Liver (tissue), 9 donors: ENCODE measurements around the gene PTPRD. TPM values are rescaled to one million over a fixed set of nuclear protein-coding genes. Genes with fewer than 3 reads are reported as not detected.

Source experiments
- DNase-seq: peaks from one replicate; pipeline ENCODE4 v3.0.0-alpha.2; 2017; ENCODE audit warnings: low spot score
- H3K27ac ChIP-seq, 2 donors: one replicate each; pipeline ENCODE4 v1.7.0; 2013; ENCODE audit warnings: inconsistent platforms in 2 of 2, low read length in 2 of 2, control low read depth in 1 of 2, low read depth in 1 of 2, mild to moderate bottlenecking in 1 of 2
- H3K27me3 ChIP-seq, 4 donors: one replicate each; pipeline versions ENCODE4 v1.6.1 to v1.7.0; 2013; ENCODE audit warnings: low read length in 3 of 4, inconsistent platforms in 1 of 4, mild to moderate bottlenecking in 1 of 4, moderate library complexity in 1 of 4; ENCODE audit not compliant: control insufficient read depth in 4 of 4, insufficient read depth in 4 of 4
- H3K36me3 ChIP-seq, 4 donors: one replicate each; pipeline versions ENCODE4 v1.6.1 to v1.7.0; 2013; ENCODE audit warnings: low read length in 3 of 4, mild to moderate bottlenecking in 3 of 4, low read depth in 1 of 4, moderate library complexity in 1 of 4; ENCODE audit not compliant: control insufficient read depth in 4 of 4, insufficient read depth in 3 of 4
- H3K4me1 ChIP-seq, 4 donors: one replicate each; pipeline versions ENCODE4 v1.6.1 to v1.7.0; 2013; ENCODE audit warnings: low read length in 3 of 4, mild to moderate bottlenecking in 3 of 4, moderate library complexity in 1 of 4; ENCODE audit not compliant: control insufficient read depth in 4 of 4, insufficient read depth in 4 of 4
- H3K4me3 ChIP-seq, 3 donors: one replicate each; pipeline versions ENCODE4 v1.6.1 to v1.7.0; 2013; ENCODE audit warnings: low read length in 3 of 3, control low read depth in 1 of 3, low read depth in 1 of 3, mild to moderate bottlenecking in 1 of 3
- H3K9ac ChIP-seq, 2 donors: one replicate each; pipeline ENCODE4 v1.7.0; 2013; ENCODE audit warnings: low read length in 2 of 2, mild to moderate bottlenecking in 2 of 2, moderate library complexity in 2 of 2, control low read depth in 1 of 2, low read depth in 1 of 2
- H3K9me3 ChIP-seq, 4 donors: one replicate each; pipeline versions ENCODE4 v1.6.1 to v1.7.0; 2013; ENCODE audit warnings: low read length in 3 of 4; ENCODE audit not compliant: control insufficient read depth in 4 of 4
- CTCF ChIP-seq: fragments of 150-350 bp; IDR thresholded peaks from 2 replicates; pipeline ENCODE4 v1.5.1; 2017; ENCODE audit warnings: improper control_type of control experiment, low read depth, low read length; ENCODE audit not compliant: missing input control
- EGR1 ChIP-seq, 2 donors: IDR thresholded peaks; 2 replicates each; pipeline ENCODE4 v1.6.1; 2016 to 2018; ENCODE audit warnings: antibody characterized with exemption in 2 of 2, low read depth in 2 of 2
- FOXA1 ChIP-seq: IDR thresholded peaks from 2 replicates; pipeline ENCODE4 v1.6.1; 2016; ENCODE audit warnings: antibody characterized with exemption
- FOXA2 ChIP-seq: IDR thresholded peaks from 2 replicates; pipeline ENCODE4 v1.6.1; 2016; ENCODE audit warnings: antibody characterized with exemption
- GABPA ChIP-seq, 2 donors: IDR thresholded peaks in 1 of 2; conservative IDR thresholded peaks in 1 of 2; 2 replicates each; pipeline ENCODE4 v1.6.1; 2016; ENCODE audit warnings: antibody characterized with exemption in 2 of 2, mild to moderate bottlenecking in 1 of 2, moderate library complexity in 1 of 2
- HNF4A ChIP-seq, 2 donors: conservative IDR thresholded peaks; 2 replicates each; pipeline ENCODE4 v1.6.1; 2016; ENCODE audit warnings: antibody characterized with exemption in 2 of 2, mild to moderate bottlenecking in 2 of 2
- HNF4G ChIP-seq: IDR thresholded peaks from 2 replicates; pipeline ENCODE4 v1.6.1; 2016; ENCODE audit warnings: antibody characterized with exemption
- JUND ChIP-seq, 2 donors: IDR thresholded peaks; 2 replicates each; pipeline ENCODE4 v1.6.1; 2016; ENCODE audit warnings: antibody characterized with exemption in 2 of 2
- MAX ChIP-seq: IDR thresholded peaks from 2 replicates; pipeline ENCODE4 v1.6.1; 2016; ENCODE audit warnings: antibody characterized with exemption
- NR2F2 ChIP-seq: IDR thresholded peaks from 2 replicates; pipeline ENCODE4 v1.6.1; 2016; ENCODE audit warnings: antibody characterized with exemption
- RAD21 ChIP-seq, 2 donors: IDR thresholded peaks; 2 replicates each; pipeline ENCODE4 v1.6.1; 2016; ENCODE audit warnings: antibody characterized with exemption in 2 of 2, mild to moderate bottlenecking in 2 of 2
- REST ChIP-seq: IDR thresholded peaks from 2 replicates; pipeline ENCODE4 v1.6.1; 2016; ENCODE audit warnings: antibody characterized with exemption, mild to moderate bottlenecking
- RXRA ChIP-seq, 2 donors: IDR thresholded peaks; 2 replicates each; pipeline ENCODE4 v1.6.1; 2017 to 2018; ENCODE audit warnings: antibody characterized with exemption in 2 of 2, mild to moderate bottlenecking in 1 of 2
- SP1 ChIP-seq: IDR thresholded peaks from 2 replicates; pipeline ENCODE4 v1.6.1; 2018; ENCODE audit warnings: antibody characterized with exemption, mild to moderate bottlenecking
- TAF1 ChIP-seq: conservative IDR thresholded peaks from 2 replicates; pipeline ENCODE4 v1.6.1; 2016; ENCODE audit warnings: antibody characterized with exemption, mild to moderate bottlenecking
- YY1 ChIP-seq: IDR thresholded peaks from 2 replicates; pipeline ENCODE4 v1.6.1; 2016; ENCODE audit warnings: antibody characterized with exemption, mild to moderate bottlenecking
- ZBTB33 ChIP-seq: IDR thresholded peaks from 2 replicates; pipeline ENCODE4 v1.6.1; 2016; ENCODE audit warnings: antibody characterized with exemption
- WGBS: extraction: QIAGEN DNeasy Blood & Tissue Kit; methylation state at CpG from one replicate; pipeline ENCODE4 v1.1.7; 2013; 5-methylcytosine and 5-hydroxymethylcytosine counted together
- polyA plus RNA-seq, 2 donors: library from polyadenylated mRNA; stranded (reverse) in 1 of 2; unstranded in 1 of 2; fragments of 200-250 nt in 1 of 2; fragments of >200 nt in 1 of 2; fragmentation: Nextera tagmentation in 1 of 2; extraction: Ambion mirVana in 1 of 2; gene quantifications; one replicate each; pipeline versions ENCODE4 v1.2.1 to v1.2.3, GENCODE V29; 2013 to 2015
- total RNA-seq, 2 donors: library from RNA; depleted of rRNA; stranded (reverse); fragments of >200 nt; gene quantifications; one replicate each; pipeline ENCODE4 v1.2.3, GENCODE V29; 2014
- TF ChIP-seq, protein P1 (sequence below): IDR thresholded peaks from 2 replicates; pipeline ENCODE4 v1.6.1; 2016; ENCODE audit warnings: antibody characterized with exemption
- donor health status: healthy.
- donor health status: healthy.
- donor health status: healthy.
- donor health status: healthy.
- donor health status: healthy.

Gene PTPRD
- total and polyA plus RNA-seq, 4 donors = 0.78 to 34.2 (median 4.7) TPM

DNA sequence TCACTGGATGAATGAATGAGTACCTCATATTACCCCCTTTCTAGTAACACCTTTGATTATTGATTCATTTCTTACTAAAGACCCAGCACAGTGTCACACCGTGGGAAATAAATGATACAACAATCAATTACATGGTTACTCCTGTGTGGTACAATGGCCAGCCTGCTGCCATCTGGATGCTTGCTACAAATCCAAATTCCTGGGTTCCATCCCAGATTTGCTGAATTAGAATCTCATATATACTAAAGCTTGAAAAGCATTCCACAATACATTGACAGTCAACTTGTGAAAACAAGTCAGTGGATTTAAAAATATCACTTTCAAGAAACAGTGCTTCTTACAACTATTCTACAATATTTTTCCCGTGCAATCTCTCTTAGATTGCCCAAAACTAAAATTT, 989.3 kb downstream of the PTPRD start:
- Histone ChIP-seq H3K36me3 (no peaks in the 10 kb centered on the region), H3K4me1 (no peaks in the 10 kb centered on the region), H3K27me3 (peaks cover 0 to 2% (median 0%) of the 10 kb centered on the region in 4 donors), H3K27ac (no peak overlapping the region), H3K4me3 (no peak overlapping the region), H3K9ac (no peak overlapping the region), H3K9me3 (no peaks in the 10 kb centered on the region)
- no peak for DNase-seq
- 62% methylated on average over 2 of the region's 2 CpGs for WGBS
- TF ChIP-seq CTCF (no peak), TAF1 (no peak), HNF4G (no peak)

- Histone ChIP-seq H3K4me1 (no peaks in the 10 kb centered on the region), H3K27me3 (peaks cover 0 to 2% (median 0%) of the 10 kb centered on the region in 4 donors), H3K9ac (no peak overlapping the region), H3K36me3 (no peaks in the 10 kb centered on the region), H3K4me3 (no peak overlapping the region), H3K27ac (no peak overlapping the region), H3K9me3 (no peaks in the 10 kb centered on the region)
- no peak for DNase-seq
- 79% methylated on average over 5 of the region's 5 CpGs for WGBS
- TF ChIP-seq GABPA (IDR thresholded peaks at IDR 0.05 in 1 of 2, conservative IDR thresholded peaks at IDR 0.05 in 1 of 2) (no peak), TAF1 (no peak), ZBTB33 (no peak), JUND (IDR thresholded peaks at IDR 0.05) (no peak), YY1 (no peak), SP1 (no peak), MAX (no peak), HNF4G (no peak), REST (no peak), FOXA1 (no peak), RXRA (IDR thresholded peaks at IDR 0.05) (no peak), EGR1 (IDR thresholded peaks at IDR 0.05; ENCODE audit: low read depth in 2 of 2) (no peak), FOXA2 (no peak), RAD21 (IDR thresholded peaks at IDR 0.05) (no peak), HNF4A (conservative IDR thresholded peaks at IDR 0.05) (no peak), NR2F2 (no peak)
- TF ChIP-seq, protein P1, sequence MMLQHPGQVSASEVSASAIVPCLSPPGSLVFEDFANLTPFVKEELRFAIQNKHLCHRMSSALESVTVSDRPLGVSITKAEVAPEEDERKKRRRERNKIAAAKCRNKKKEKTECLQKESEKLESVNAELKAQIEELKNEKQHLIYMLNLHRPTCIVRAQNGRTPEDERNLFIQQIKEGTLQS = no peak
Observed at GRCh38 chr9:9621355-9621940, 991.4 kb downstream of the PTPRD start.
